ENCODE results near the gene ZNF586.
"Not testable (repeated sequence)": the region's sequence is repeated elsewhere in the genome, so short reads cannot be mapped to it uniquely, and the experiment has no call there.

- TF ChIP-seq LEF1 (IDR thresholded peaks at IDR 0.05; ENCODE audit: borderline replicate concordance); PKNOX1 (IDR thresholded peaks at IDR 0.05); FOXK2 (IDR thresholded peaks at IDR 0.05); SP1 (IDR thresholded peaks at IDR 0.05); ARNT (IDR thresholded peaks at IDR 0.05); BHLHE40 (IDR thresholded peaks at IDR 0.05; ENCODE audit: borderline replicate concordance); ELF4 (IDR thresholded peaks at IDR 0.05); SUZ12 (IDR thresholded peaks at IDR 0.05); CTBP1 (IDR thresholded peaks at IDR 0.05; ENCODE audit: borderline replicate concordance); FOXM1 (IDR thresholded peaks at IDR 0.05; ENCODE audit: borderline replicate concordance): not testable (repeated sequence)
Measured at GRCh38 chr19:57796580-57796979, 27.1 kb downstream of the ZNF586 start.

Measured in HEK293T (cell line).